Panc1 (cell line): ENCODE data around the gene FRMD8.

Experiments used
- CTCF ChIP-seq: fragments of 450-650 bp; IDR thresholded peaks from 2 replicates; pipeline ENCODE4 v1.5.1; 2017; ENCODE audit warnings: mild to moderate bottlenecking
- POLR2AphosphoS5 ChIP-seq: IDR thresholded peaks from 2 replicates; pipeline ENCODE4 v1.6.1; 2012; ENCODE audit warnings: mild to moderate bottlenecking, low read depth, low read length, moderate library complexity
- REST ChIP-seq, 2 experiments: IDR thresholded peaks; 2 replicates each; pipeline ENCODE4 v1.6.1; 2011 to 2012; ENCODE audit warnings: low read depth in 2 of 2, control low read depth in 1 of 2, low read length in 1 of 2, mild to moderate bottlenecking in 1 of 2, moderate library complexity in 1 of 2; ENCODE audit not compliant: insufficient read depth in 1 of 2

GRCh38 chr11:65376138-65376713, 10.2 kb upstream of the FRMD8 start:
- TF ChIP-seq CTCF: no peak
- no peak for TF ChIP-seq POLR2AphosphoS5
- no peak for TF ChIP-seq REST (IDR thresholded peaks at IDR 0.05; ENCODE audit: insufficient read depth in 1 of 2, low read depth in 2 of 2, low read length in 1 of 2)
